HTR-8/SVneo (cell line): ENCODE data around the gene DESI1.
"Not testable (repeated sequence)": the region's sequence is repeated elsewhere in the genome, so short reads cannot be mapped to it uniquely, and the experiment has no call there.

ENCODE experiments used
- DNase-seq: peaks from one replicate; pipeline ENCODE4 v3.0.0; 2011; ENCODE audit warnings: low spot score, mixed read lengths; ENCODE audit not compliant: insufficient read length
- FAIRE-seq: peaks from 2 replicates; lab custom pipeline; 2011; peaks lifted over from hg19 to GRCh38; lab: Jason Lieb, UNC

DESI1 gene

DNA sequence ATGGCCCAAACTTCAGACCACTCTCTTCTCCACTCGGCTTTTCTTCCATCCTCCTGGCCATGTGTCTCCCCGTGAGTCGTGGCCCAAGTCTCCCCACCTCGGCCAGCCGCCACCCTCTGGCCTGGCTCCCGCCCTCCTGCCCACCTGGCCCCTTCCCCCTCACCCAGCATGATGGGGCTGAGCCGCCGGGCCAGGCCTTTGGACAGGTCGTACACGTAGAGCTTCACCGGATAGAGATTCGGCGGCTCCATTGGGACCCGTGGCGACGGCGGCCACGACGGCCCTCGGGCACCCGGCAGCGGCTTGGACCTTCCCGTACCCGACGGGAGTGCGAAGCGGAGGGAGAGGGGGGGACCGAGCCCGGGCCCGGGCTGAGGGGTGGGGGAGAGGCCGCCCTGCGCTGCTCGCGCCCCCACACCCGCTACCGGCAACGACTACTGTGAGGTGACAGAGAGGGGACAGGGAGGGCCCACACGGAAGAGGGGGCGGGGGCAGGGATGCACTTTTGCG, at the start of gene DESI1:
Gene DESI1 (minus strand): TSS at position 455 of the 510 bp plus-strand sequence. CDS start 204 bp downstream, at position 251.
- peak; percentile 47 for DNase-seq
- no peak for FAIRE-seq

DNA sequence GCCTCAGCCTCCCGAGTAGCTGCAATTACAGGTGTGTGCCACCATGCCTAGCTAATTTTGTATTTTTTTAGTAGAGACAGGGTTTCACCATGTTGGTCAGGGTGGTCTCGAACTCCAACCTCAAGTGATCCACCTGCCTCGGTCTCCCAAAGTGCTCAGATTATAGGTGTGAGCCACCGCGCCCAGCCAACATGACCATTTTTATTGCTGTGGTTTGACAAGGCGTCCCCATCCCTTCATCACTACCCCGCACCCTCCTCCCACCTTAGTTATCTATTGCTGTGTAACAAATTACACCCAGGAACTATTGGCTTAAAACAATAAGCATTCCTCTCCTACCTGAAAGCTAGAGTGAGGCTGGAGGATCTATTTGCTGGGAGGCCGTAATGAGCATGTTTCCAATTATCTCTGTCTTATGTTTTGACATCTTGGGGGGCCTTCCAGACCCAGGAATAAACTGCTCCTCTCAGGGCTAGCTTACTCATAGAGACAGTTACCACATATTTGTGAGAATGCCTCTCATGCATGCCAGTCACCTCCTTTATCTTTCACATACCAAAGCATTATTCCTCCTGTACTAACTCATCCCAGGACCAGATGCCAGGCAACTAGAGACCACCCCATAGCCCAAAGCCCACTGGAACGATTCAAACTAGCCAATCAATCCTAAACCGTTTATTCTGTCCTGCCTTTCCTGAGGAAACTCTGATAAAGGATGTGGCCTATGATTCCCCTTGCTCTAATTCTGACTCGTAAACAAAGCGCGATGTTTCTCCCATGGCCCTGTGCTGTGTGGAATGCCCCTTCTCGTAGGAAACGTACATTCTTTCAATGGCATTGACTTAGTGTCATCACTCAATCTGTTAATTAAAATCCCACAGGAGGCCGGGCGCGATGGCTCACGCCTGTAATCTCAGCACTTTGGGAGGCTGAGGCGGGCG, 48.4 kb upstream of the DESI1 start:
- peak; percentile 59 for DNase-seq
- FAIRE-seq, result peak; percentile 51

DNA sequence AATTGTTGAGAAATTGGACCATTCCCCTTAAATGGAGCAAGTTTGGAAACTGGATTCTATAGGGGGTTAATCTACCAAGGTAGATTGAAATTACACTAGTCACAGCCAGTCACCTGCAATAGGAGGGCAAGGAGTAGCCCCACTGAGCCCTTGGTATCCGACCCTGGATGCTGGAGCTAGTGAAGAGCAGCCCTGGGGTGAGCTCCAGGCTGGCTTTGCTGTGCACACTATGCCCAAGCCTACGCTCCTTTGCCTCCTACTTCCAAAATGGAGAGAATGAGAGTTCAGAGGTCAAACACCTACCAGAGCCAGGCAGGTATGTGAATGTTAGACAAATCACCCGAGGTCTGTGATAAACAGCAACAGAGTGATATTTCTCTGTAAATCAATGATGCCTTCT, 44.1 kb upstream of the DESI1 start:
- FAIRE-seq (no peak), DNase-seq (no peak)

DNA sequence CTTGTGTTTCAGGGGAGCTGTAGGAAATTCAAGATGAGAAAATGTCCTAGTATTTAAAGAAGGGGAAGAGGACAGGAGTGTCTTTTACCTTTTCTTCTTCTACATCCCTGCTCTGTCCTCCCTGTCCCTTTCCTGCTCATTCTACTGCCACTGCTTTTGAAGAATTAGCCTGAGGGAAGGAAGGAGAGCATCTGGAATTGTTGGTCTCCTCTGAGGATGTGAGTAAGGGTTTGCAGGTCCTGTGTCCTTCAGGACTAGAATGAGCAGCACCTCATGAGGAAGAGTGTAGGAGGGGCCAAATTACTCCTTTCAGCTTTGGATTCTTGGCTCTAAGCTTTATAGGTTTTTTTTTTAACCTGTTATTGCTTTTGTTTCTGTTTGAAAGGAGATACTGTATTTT, 43.6 kb upstream of the DESI1 start:
- FAIRE-seq (no peak), DNase-seq (no peak)

DNA sequence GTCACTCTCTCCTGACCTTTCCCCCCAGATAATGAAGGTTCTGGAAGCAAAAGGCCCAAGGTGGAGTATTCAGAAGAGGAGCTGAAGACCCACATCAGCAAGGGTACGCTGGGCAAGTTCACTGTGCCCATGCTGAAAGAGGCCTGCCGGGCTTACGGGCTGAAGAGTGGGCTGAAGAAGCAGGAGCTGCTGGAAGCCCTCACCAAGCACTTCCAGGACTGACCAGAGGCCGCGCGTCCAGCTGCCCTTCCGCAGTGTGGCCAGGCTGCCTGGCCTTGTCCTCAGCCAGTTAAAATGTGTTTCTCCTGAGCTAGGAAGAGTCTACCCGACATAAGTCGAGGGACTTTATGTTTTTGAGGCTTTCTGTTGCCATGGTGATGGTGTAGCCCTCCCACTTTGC, 42.8 kb upstream of the DESI1 start:
- not testable (repeated sequence) for DNase-seq, FAIRE-seq

DNA sequence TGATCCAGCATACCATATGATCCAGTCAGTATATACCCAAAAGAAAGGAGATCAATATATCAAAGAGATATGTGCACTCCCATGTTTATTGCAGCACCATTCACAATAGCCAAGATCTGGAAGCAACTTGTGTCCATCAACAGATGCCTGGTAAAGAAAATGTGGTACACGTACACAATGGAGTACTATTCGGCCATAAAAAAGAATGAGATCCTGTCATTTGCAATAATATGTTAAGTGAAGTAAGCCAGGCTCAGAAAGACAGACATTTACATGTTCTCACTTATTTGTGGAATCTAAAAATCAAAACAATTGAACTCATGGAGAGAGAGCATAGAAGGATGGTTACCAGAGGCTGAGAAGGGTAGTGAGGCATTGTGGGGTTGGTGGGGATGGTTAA, 40.9 kb upstream of the DESI1 start:
- DNase-seq (no peak), FAIRE-seq (no peak)

DNA sequence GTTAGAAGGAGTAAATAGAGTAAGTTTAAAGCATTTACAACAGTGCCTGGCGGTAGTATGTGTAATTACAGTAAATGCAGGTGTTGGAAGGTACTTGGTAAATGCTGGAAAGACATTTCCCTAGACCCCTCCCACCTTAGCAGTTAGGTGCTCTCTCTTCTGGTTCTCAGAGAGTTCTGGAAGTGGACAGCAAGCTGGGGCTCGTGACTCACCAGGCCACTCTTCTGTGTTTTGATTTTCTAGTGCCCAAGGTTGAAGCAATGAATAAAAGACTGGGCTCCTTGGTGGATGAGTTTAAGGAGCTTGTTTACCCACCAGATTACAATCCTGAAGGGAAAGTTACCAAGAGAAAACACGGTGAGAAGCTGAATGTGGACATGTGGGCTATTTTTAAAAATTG, 40.2 kb upstream of the DESI1 start:
- no peak for DNase-seq

DNA sequence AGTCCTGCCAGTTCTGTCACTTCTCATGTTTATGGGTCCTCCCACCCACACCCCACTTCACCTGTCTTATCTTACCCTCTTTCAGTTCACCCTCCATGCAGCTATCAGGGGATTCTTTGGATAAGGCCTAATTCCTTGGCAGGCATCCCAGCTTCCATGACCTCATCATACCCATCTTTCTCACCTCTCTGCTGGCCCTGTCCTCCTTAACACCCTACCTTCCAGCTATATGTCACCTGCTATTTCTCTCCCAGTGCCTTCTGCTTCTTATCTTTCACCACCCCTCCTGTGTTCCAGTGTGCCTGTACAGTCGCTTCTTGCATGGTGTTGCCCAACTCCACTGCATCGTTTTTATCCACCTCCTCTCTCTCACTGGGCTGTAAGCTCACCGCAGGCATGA, 39.6 kb upstream of the DESI1 start:
- no peak for FAIRE-seq

More for the DNA sequence above, 40.2 kb upstream of the DESI1 start:
- no peak for FAIRE-seq

DNA sequence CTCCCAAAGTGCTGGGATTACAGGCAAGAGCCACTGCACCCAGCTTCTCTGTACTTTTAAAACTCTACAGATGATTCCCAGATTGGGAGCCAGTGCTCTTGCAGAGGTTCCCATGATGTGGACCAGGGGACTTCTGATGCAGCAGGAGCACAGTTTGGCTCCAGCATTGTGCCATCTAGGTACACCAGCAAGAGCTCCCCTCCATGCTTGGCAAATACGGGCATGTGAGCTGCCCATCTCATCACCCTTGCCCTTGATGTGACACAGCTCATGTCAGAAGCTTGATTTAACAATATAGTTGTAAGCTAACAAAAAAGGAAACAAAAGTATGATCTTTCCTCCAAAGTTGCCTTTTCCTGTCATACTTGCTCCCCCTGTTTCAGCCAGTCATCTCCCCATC, 39.1 kb upstream of the DESI1 start:
- FAIRE-seq (no peak), DNase-seq (no peak)

More for the DNA sequence above, 39.6 kb upstream of the DESI1 start:
- DNase-seq, result no peak

DNA sequence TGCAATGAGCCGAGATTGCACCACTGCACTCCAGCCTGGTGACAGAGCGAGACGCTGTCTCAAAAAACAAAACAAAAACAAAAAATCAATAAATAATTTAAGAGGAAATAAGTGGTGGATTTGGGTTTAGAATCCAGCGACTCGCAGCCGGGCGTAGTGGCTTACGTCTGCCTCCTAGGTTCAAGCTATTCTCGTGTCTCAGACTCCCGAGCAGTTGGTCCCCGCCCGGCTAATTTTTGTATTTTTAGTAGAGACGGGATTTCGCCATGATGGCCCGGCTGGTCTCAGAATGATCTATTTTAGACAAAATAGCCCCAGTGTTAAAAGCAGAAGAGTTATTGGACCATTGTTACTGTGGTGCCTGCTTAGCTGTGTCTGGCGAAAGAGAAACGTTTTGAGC, 38.0 kb upstream of the DESI1 start:
- DNase-seq (no peak), FAIRE-seq (no peak)

DNA sequence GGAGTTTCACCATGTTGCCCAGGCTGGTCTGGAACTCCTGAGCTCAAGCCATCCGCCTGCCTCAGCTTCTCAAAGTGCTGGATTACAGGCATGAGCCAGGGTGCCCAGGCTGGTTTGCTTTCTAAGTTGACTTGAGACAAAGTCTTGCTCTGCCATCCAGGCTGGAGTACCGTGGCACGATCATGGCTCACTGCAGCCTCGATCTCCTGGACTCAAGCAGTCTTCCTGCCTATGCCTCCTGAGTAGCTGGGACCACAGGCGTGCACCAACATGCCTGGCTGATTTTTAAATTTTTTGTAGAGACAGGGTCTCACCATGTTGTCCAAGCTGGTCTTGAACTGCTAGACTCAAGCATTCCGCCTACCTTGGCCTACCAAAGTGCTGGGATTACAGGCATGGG, 36.9 kb upstream of the DESI1 start:
- FAIRE-seq, result no peak
- DNase-seq, result no peak

DNA sequence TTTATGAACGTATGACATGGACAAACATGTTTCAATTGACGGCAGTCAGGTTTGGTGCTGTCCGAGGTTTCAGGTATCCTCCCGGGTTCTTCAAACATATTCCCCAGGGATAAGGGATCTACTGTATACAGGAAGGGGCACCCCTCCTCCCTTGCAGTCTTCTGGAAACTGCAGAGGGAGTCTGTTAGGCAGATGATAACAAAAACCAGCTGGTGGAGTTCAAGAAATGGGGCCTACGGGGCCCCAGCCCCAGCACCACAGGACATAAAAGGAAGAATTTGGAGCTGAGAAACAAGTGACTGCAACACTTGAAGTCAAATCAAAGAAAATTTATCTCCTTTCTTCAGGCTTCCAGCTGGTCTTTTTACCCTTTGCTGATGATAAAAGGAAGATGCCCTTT, 35.7 kb upstream of the DESI1 start:
- DNase-seq (no peak), FAIRE-seq (no peak)

DNA sequence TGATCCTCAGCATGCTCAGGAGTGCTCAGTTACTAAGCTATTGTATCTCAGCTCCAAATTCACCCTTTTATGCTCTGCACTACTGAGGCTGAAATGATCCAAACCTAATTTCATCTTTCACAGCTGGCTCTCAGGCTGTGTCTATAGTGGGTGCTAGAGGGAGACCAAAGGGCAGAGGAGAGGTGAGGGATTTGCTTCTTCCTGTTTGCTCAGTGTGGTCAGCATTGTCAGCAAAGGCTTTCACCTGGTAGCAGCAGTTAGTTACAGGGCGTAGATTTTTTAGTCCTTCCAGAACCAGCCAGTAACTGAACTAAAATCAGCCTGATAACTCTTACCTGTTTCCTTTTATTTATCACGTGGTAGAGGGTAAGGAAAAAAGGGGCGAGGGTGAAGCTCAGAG, 33.5 kb upstream of the DESI1 start:
- FAIRE-seq, result no peak
- no peak for DNase-seq

DNA sequence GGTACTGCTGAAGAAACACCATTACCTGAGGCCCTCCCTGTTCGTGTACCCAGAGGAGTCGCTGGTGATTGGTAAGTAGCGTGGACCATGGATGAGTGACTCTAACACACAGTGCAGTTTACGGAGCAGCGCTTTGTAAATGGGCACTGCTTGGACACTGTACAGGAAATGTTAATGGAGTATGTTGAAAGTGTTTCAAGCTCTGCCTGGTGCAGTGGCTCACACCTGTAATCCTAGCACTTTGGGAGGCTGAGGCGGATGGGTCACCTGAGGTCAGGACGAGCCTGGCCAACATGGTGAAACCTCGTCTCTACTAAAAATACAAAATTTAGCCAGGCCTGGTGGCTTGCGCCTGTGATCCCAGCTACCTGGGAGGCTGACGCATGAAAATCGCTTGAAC, 30.0 kb upstream of the DESI1 start:
- no peak for FAIRE-seq
- DNase-seq, result no peak

DNA sequence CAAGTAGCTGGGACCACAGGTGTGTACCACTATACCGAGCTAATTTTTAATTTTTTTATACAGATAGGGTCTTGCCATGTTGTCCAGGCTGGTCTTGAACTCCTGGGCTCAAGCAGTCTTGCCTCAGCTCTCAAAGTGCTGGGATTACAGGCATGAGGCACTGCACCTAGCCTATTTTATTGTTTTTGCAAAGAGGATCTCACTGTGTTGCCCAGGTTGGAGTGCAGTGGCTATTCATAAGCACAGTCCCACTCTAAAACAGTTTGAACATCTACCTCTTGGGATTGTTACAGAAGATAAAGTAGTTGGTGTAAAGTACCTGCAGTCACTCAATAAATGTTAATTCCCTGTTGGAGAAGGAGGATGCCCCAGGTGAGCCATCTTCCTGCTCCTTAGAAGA, 29.4 kb upstream of the DESI1 start:
- DNase-seq (no peak), FAIRE-seq (no peak)

DNA sequence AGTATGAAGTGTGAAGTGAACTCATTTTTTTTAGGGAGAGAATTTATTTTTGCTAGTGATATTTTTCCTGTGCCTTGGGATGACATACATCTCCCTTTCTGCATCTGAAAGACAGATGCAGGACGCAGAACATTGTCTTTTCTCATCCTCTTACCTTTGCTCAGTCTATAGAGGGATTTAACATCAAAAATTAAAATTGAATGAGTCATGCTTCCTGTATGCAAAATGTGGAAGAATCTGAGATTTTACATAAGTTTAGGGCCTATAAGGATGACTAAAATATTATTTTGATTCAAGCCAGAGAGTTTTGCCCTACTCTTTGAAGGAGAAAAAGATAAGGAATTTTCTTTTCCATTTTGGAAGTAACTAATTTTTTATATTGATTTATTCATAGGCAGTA, 27.6 kb upstream of the DESI1 start:
- DNase-seq (no peak), FAIRE-seq (no peak)

DNA sequence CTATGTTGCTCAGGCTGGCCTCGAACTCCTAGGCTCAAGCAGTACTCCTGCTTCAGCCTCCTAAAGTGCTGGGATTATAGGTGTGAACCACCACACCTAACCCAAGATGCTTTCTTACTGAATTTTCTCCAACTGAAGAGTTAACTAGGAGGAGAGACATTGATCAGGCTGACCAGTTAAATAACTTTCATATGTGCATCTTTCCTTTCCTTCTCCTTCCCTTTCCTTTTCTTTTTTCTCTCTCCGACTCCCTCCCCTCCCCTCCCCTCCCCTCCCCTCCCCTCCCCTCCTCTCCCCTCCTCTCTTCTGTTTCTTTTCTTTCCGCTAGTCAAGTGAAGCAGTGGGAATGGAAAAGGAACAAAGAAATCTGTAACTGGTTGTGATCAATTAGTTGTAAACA, 26.9 kb upstream of the DESI1 start:
- no peak for FAIRE-seq
- DNase-seq, result no peak

DNA sequence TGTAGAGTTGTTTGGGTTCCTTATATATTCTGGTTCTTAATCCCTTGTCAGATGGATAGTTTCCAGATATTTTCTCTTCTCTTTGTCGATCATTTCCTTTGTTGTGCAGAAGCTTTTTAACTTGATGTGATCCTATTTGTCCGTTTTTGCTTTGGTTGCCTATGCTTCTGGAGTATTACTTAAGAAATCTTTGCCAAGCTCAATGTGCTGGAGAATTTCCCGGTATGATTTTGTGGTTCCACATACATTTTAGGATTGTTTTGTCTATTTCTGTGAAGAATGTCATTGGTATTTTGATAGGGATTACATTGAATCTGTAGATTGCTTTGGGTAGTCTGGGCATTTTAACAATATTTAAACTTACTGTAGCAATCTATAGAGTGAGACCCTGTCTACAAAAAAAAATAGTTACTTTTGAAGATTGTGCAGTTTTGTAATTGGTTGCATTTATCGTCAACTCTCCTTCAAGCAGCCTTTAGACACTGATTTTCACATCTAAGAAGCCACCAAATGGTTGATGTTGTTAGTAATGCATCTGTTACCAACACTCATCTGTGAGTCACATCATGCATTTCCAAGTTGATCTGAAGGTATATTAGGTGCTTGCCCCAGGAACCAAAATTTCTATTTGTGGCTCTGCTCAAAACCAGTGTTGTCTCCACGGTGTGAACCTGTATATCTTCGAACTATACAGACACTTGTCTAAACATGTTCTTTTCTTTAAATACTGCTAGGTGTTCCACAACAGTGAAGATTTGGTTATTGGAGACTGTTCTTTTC, 21.7 kb upstream of the DESI1 start:
- FAIRE-seq, result no peak
- no peak for DNase-seq

DNA sequence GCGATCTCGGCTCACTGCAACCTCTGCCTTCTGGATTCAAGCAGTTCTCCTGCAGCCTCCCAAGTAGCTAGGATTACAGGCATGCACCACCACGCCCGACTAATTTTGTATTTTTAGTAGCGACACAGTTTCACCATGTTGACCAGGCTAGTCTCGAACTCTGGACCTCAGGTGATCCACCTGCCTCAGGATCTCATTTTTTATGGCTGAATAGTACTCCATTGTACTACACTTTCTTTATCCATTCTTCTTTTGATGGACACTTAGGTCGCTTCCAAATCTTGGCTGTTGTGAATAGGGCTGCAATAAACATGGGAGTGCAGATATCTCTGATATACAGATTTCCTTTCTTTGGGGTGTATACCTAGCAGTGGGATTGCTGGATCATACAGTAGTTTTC, 21.0 kb upstream of the DESI1 start:
- FAIRE-seq (no peak), DNase-seq (no peak)

DNA sequence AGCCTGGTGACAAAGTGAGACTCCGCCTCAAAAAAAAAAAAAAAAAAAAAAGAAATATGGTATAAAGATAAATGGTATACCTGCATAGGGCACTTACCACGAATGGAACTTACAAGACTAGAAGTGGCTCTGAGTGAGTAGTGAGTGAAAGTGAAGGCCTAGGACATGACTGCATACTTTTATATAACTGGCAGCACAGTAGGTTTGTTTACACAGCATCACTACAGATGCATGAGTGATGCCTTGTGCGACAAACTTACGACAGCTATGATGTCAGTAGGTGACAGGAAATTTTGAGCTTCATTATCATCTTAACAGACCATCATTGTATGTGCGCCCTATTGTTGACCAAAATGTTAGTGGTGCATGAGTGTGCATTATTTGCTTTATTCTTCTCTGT, 17.9 kb upstream of the DESI1 start:
- FAIRE-seq (no peak), DNase-seq (no peak)

DNA sequence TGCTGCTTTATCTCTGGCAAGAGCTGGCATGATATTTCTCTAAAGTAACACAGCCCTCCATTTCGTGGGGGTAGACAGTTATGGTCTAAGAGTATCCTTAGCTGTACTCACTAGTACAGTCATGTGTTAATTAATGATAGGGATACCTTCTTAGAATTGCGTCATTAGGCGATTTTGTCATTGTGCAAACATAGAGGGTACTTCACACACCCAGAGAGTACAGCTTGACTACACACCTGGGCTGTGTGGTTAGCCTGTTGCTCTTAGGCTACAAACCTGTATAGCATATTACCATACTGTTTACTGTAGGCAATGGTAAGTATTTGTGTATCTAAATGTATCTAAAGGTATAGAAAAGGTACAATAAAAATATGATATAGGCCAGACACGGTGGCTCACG, 17.3 kb upstream of the DESI1 start:
- DNase-seq, result no peak
- peak; percentile 55 for FAIRE-seq
